Epithelial cell of umbilical artery (primary cell): ENCODE data around the gene KRT79. TPM values are rescaled to one million over a fixed set of nuclear protein-coding genes. Genes with fewer than 3 reads are reported as not detected.

ENCODE experiments used
- total RNA-seq: library from RNA; depleted of rRNA; stranded (reverse); fragments of >200 nt; gene quantifications from 2 replicates; pipeline ENCODE4 v1.2.3, GENCODE V29; 2014

The KRT79 gene
- under 0.01 TPM in 1 of 2 replicates, not detected in the other for total RNA-seq

DNA sequence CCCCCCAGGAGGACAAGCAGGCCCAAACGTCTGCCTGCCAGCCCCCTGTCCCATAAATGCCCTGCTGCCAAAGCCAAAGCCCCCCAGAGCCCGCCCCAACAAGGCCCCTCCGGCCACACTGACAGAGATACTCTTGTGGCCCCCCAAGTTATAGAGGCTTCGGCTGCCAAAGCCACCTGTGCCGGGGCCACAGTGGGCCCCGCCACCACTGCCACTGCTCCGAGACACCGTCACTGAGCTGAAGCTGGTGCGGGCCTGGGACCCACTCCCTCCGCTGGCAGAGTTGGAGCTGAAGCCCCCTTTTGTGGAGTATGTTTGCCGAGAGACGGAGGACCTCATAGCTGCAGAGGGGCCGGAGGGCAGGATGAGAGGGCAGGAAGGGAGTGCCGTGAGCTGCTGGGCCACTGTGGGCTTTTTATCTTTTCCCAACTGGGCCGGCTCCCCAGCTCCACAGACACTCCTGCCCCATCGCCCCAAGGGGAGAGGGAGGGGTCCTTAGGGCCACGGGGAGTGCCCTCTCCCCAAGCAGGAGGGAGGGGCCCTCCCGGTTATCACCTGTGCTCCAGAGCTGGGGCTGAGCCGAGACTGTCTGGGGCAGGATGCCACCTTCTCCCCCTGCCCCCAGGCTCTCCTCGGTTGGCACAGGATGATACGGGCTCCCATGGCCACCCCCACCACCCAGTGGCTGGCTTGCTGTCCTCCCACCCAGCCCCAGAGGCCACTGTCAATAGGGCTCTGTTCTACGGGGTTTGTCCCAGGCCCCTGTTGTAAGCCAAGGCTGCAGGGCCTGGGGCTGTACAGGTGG, at the start of gene KRT79:
KRT79 (minus strand) TSS at position 390 of the 805 bp plus-strand sequence; CDS start at position 339, 51 bp downstream.

DNA sequence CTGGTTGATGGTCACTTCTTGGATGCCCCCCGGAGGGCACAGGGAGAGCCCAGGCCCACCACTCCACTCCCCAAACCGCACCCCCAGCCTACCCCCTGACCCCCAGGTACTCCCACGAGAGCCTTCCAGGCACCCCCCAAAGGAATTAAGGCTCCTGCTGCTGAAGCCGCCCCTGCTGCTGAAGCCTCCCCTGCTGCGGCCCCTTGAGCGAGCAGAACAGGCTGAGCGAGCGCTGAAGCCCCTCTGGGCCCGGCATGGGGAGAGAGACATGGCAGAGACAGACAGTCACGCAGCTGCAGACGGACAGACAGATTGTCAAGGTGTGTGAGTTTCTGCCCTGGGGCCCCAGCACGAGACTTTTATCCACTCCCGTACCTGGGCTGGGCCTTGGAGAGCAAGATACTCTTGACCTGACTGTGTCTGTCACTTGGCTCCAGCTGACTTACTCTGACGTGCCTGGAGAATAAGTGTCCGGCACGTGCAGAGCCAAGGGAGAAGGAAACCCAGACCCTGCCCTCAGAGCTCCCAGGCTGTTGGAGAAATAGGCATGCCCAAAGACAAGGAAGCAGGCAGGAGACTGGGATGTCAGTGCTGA, 14.6 kb upstream of the KRT79 start, which contains the start of gene KRT78:
KRT78 (minus strand) TSS at position 334 of the 595 bp plus-strand sequence; CDS start at position 270, 64 bp downstream.

DNA sequence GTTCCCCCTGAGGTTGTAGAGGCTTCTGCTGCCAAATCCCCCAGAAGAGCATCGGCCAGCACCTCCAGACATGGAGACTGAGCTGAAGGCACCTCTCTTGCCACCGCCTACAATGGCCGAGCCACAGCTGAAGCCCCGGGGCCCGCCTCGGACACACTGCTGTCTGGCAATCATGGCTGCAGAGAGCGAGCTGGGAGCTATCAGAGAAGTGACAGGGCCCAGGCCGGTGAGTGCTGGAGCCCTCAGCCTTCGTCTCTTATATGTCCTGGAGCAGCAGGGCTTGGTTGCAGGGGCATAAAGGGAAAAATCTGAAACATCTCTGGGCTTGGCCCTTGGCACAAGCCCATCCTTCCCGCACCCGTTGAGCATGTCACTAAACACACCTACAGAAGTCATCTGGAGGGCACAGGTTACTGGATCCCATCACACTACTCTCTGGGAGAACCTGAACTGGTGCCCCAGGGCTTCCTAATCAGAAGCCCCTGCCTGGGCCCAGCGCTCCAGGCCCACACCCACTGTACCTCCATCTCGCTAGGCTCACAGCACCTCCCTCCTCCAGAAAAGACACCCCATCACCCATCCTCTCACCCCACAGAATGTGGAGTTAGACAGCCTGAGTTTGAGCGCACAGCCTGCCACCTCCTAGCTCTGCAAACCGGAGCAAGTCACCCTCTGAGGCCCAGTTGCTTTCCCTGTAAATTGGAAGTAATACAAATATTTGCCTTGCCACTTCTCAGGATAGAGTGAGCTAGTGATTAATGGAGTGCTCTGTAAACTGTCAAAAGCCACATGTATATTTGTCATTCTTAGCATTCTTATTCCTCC, 20.0 kb downstream of the KRT79 start, which contains the start of gene KRT4:
KRT4 (minus strand) TSS at position 232 of the 825 bp plus-strand sequence; CDS start at position 174, 58 bp downstream.

DNA sequence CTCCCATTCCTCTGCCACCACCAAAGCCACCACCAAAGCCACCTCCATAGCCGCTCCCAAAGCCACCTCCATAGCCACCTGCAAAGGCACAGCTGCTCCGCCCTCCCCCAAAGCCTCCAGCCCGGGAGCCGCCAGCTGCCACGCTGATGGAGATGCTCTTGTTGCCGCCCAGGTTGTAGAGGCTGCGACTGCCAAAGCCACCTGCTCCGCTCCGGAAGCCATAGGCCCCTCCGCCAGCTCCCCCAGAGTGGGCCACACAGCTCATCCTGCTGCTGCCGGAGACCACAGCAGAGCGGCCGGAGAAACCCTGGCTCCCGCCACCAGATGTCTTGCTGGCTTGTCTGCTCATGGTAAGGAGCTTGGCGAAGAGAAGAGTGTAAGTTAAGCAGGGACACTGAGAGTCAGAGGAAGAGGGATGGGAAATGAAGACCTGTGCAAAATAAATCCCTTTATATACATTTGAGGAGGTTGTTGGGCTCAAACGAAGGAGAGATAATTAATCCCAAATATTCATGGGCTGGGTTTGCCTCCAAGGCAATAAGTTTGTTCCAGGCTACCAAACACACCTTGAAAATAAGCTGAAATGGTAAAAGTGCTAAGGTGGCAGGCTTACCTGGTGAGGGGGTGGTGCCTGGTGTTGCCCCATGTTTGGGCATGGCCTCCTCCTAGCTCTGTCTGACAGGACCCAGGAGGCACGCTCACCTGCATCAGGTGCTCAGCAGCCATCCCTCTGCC, 38.2 kb downstream of the KRT79 start, which contains the start of gene KRT3:
KRT3 (minus strand) TSS at position 424 of the 735 bp plus-strand sequence; CDS start at position 349, 75 bp downstream.

DNA sequence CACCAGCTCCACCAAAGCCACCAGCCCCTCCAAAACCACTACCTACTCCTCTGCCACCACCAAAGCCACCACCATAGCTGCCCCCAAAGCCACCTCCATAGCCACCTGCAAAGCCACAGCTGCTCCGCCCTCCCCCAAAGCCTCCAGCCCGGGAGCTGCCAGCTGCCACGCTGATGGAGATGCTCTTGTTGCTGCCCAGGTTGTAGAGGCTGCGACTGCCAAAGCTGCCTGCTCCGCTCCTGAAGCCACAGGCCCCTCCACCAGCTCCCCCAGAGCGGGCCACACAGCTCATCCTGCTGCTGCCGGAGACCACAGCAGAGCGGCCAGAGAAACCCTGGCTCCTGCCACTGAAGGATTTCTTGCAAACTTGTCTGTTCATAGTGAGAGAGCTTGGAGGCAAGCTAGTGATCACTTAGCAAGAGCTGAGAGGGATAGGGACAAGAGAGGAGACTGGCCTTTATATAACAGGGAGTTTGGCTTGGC, 57.2 kb downstream of the KRT79 start, which contains the start of gene KRT76:
KRT76 (minus strand) TSS at position 433 of the 483 bp plus-strand sequence; CDS start at position 379, 54 bp downstream.

Other genes with a start within 250 kb of the KRT79 start
- not detected in 2 replicates for gene KRT72, start 232.8 kb downstream of the KRT79 start, total RNA-seq
- gene KRT73, start 215.8 kb downstream of the KRT79 start, total RNA-seq = not detected in 2 replicates
- not detected in 2 replicates for gene KRT2, start 182.1 kb downstream of the KRT79 start, total RNA-seq
- gene KRT1, start 153.9 kb downstream of the KRT79 start, total RNA-seq = not detected in 2 replicates
- gene KRT77, start 130.8 kb downstream of the KRT79 start, total RNA-seq = not detected in 2 replicates
- not detected in 2 replicates for gene KRT76, start 57.0 kb downstream of the KRT79 start, total RNA-seq
- gene KRT3, start 38.2 kb downstream of the KRT79 start, total RNA-seq = not detected in 2 replicates
- not detected in 2 replicates for gene KRT4, start 20.2 kb downstream of the KRT79 start, total RNA-seq
- not detected in 2 replicates for gene KRT78, start 14.7 kb upstream of the KRT79 start, total RNA-seq
- gene KRT8, start 70.8 kb upstream of the KRT79 start, total RNA-seq = 7.5 and 10.6 TPM in 2 replicates
- gene KRT18, start 114.8 kb upstream of the KRT79 start, total RNA-seq = 324 and 398 TPM in 2 replicates
- gene EIF4B, start 172.1 kb upstream of the KRT79 start, total RNA-seq = 739 and 1,241 TPM in 2 replicates
- gene TNS2, start 215.8 kb upstream of the KRT79 start, total RNA-seq = 21.1 and 30.9 TPM in 2 replicates
- gene SPRYD3, start 245.1 kb upstream of the KRT79 start, total RNA-seq = 18.5 and 21.1 TPM in 2 replicates